NOMO-1 (cell line): Measurements from ENCODE around the gene EPN3.

Experiments
- DNase-seq, 2 experiments: peaks; one replicate each; lab custom pipeline; 2025; ENCODE audit not compliant: unreplicated experiment in 2 of 2; lab: John Stamatoyannopoulos, UW

EPN3 gene

DNA sequence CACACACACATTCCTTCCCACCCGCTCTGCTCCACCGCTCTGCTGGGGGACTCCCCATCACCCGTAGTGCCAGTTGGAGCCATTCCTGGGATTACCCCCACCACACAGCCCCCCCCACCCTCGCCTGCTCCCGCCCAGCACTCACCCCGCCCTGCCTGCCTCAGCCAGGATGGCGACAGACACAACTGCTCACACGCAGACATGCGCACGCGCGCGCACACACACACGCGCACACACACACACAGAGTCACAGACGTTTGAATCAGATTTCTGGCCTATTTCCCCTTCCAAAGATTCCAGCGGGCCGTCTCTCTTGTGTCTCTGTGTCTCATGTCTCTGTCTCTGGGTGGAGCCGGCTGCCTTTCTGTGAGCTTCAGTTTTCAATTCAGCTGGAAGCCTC lies 32.4 kb downstream of the EPN3 start:
- no peak for DNase-seq

DNA sequence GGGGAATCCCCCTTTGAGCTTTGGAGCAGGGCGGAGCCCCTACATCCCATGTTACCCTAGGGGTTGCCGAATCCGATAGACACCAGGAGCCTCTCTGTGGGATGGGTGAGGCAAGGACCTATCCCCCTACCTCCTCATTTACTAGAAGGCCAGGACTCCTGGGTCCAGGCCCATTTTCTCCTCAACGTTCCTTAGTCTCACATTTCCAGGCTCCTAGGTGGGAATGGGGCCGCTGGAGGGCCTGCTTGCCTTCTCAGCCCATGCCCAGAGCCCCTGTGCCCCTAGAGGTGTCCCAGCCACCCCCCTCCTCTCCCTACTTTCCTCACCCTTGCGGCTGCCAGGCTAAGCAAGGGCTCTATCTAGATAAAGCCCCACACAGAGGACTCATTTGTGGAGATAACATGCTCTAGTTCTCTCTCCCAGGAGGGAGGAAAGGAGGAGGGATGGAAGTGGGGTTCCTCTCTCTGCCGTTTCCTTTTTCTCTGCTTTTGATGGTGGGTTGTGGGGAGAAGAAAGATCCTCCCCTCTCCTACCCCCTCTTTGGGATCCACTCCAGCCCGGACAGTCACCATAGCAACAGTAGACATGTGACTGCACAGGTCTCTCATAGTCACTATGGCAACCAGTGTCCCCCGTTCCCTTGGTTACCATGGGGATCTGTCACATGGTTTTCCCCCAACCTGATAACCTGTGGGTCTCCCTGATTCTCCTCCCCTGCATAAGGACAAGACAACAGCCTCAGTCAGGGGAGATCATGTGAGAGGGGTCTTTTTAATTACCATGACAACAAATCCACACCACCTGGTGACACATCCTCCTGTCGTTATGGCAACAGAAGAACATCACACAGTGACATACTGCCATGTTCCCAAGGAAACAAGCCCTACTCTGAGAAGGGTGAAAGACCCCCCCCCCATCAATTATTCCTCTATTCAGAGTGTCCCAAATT lies 33.1 kb downstream of the EPN3 start:
- DNase-seq: no peak

DNA sequence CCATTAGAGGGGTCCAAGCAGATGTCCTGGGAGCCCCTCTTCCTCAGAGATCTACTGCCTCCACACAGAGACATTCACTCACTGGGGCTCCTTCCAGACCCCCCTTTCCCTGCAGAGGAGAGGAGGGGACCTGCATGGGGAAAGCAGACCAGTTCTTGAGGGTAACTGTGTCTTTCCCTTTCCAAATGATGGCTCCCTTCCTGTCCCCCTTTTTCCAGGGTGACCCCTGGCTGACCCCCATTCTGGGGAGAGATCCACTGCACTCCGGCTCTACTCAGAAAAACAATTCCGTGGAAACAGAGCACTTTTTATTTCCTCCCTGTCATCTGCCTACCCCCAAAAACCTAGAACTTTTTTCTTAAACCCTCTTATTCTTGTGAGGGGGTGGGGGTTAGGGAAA lies 34.4 kb downstream of the EPN3 start:
- no peak for DNase-seq

DNA sequence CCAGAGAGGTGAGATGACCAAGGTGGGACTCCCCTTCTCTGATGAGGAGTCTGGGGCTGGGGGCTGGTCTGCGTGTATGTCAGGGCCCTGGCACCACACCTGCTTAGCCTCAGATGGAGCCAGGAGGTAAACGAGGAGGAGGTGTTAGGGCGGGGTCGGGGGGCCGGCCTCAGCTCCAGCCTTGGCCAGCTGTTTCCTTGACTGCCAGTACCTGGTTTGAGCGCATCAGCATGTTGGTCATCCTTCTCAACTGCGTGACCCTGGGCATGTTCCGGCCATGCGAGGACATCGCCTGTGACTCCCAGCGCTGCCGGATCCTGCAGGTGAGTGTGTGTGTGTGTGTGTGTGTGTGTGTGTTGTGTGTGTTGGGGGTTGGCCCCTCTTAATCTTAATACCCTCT lies 36.1 kb downstream of the EPN3 start:
- no peak for DNase-seq

DNA sequence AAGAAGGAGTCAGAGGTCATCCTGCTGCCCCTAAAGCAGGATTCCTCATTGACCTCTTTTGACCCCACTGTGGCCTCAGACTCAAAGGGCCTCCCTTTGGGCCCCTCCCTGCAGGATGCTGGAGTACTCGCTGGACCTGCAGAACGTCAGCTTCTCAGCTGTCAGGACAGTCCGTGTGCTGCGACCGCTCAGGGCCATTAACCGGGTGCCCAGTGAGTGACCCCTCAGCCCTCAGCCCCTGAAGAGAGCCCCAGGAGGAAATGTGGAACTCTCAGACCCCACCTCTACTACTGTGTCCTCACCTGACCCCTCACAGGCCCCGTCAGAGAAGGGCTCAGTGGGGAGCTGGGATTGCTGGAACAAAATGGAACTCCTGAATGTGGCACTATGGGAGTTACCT lies 37.1 kb downstream of the EPN3 start:
- DNase-seq: no peak

DNA sequence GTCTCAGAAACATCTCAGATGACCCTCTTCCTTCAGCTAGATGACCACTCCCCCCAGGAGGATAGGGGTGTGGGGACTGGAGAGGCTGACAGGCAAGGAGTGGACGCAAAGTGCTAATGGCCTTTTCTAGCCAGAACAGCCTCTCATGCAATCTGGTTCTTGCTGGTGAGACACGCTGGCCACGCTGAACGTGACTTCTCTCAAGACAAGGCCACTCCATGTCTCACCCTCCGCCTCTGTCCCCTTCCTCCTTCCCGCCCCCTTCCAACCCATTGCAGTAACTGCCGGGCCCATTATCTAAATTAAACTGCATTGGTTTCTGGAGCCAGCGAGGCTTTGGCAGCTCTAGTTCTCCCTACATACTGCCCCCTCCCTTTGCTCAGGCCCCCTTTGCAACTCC lies 37.5 kb downstream of the EPN3 start:
- no peak for DNase-seq

DNA sequence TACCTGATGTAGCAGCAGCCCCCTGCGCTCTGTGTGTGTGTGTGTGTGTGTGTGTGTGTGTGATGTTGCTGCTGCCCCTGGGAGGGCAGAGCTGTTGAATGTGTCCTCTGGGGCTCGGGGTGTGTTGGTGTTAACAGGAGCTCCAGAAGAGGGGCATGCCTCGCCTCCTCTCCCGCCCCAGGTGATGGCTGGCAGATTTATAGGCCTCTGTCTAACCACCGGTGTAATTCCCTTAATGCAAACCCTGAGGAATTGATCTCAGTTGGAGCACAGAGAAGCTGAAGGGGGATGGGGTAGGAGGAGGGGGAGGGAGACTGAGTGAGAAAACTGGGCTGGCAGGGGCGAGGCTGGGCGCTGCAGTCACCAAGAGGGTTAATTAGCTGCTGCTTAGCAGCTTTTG lies 38.0 kb downstream of the EPN3 start:
- no peak for DNase-seq

DNA sequence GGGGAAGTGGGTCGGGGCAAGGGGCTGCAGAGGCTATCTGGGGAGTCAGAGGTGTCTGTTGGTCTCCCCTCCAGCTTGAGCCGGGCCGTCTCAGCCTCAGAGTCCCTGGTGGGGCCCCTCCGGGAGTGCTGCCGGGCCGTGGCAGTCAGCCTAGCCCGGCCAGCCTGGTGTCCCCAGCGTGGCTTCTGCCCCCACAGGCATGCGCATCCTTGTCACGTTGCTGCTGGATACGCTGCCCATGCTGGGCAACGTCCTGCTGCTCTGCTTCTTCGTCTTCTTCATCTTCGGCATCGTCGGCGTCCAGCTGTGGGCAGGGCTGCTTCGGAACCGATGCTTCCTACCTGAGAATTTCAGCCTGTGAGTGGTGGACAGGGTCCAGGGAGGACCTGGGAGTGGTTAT lies 39.1 kb downstream of the EPN3 start:
- no peak for DNase-seq

DNA sequence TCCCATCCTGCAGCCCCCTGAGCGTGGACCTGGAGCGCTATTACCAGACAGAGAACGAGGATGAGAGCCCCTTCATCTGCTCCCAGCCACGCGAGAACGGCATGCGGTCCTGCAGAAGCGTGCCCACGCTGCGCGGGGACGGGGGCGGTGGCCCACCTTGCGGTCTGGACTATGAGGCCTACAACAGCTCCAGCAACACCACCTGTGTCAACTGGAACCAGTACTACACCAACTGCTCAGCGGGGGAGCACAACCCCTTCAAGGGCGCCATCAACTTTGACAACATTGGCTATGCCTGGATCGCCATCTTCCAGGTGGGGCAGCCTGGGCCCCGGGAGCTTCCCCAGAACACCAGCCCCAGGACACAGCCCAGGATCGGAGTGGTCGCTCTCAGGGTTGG lies 40.0 kb downstream of the EPN3 start:
- DNase-seq: no peak

DNA sequence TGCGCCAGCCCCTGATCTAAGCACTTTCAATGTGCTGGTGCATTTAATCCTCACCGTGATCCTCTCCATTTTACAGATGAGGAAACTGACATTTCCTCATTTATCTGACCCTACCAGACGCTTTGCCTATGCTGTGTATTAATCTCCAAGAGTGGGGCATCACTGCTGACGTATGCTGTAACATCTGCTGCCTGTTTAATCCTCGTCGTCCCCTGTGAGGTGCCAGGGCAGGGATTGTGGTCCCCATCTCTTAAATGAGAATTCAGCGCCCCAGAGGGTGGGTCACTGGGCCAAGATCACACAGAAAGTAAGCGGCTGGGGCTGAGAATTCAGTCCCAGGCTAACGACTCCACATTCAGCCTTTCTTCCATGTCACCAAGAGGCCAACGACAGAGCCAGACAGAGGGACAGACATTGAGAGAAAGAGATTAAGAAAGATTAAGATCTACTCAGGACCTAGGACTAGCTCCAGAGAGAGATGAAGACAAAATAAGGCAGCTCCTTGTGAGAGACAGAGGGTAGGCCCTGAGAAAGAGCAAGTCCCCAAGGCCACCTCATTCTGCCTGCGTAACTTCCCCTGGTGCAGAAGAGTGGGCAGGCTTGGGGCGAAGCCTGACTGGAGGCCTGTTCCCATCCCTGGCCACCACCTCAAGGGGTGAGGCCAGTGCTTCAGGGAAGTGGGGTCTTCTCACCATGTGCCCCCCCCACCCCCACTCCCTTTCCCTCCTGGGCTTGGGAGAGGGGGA lies 41.5 kb downstream of the EPN3 start:
- DNase-seq: no peak

DNA sequence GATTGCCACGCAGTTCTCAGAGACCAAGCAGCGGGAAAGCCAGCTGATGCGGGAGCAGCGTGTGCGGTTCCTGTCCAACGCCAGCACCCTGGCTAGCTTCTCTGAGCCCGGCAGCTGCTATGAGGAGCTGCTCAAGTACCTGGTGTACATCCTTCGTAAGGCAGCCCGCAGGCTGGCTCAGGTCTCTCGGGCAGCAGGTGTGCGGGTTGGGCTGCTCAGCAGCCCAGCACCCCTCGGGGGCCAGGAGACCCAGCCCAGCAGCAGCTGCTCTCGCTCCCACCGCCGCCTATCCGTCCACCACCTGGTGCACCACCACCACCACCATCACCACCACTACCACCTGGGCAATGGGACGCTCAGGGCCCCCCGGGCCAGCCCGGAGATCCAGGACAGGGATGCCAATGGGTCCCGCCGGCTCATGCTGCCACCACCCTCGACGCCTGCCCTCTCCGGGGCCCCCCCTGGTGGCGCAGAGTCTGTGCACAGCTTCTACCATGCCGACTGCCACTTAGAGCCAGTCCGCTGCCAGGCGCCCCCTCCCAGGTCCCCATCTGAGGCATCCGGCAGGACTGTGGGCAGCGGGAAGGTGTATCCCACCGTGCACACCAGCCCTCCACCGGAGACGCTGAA lies 43.2 kb downstream of the EPN3 start:
- DNase-seq: no peak

DNA sequence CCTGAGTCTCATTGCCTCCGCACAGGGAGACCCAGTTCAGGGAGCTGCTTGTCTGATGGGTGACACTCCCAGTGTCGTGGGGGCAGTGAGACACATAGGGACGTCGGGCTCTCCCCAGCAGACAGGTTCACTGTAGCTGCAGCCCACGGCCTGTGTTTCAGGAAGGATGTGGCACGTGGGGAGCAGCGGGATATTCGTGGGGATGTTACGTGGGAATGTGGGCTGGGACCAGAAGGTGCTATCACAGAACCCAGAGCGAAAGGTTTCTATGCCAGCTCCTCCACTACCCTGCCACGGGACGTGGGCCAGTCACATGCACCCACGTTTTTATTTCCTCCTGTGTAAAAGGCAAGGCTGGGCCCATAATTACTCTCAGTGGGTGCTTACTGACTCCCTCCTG lies 44.3 kb downstream of the EPN3 start:
- no peak for DNase-seq

DNA sequence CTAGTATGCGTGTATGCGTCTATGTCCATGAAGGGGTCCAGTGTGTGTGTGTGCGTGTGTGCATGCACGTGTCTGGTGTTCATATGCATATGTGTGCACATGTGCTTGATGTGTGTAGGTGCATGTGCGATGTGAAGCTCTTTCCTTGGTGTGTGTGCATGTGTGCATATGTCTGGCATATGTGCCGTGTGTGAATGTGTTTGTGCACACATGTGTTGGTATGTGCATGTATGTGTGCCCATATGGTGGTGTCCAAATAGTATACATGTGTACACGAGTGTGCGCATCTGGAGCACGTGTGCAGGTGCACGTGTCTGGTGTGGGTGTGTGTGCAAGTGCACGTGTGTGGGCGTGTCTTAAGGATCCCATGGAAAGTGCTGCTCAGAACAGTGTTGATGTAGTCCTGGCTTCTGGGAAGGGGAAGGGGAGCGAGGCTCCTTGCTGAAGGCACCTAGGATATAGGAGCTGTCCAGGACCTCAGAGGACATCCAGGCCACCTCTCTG lies 45.0 kb downstream of the EPN3 start:
- DNase-seq: no peak

DNA sequence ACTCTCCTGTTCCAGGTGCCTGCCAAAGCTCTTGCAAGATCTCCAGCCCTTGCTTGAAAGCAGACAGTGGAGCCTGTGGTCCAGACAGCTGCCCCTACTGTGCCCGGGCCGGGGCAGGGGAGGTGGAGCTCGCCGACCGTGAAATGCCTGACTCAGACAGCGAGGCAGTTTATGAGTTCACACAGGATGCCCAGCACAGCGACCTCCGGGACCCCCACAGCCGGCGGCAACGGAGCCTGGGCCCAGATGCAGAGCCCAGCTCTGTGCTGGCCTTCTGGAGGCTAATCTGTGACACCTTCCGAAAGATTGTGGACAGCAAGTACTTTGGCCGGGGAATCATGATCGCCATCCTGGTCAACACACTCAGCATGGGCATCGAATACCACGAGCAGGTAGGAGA lies 45.6 kb downstream of the EPN3 start:
- no peak for DNase-seq

DNA sequence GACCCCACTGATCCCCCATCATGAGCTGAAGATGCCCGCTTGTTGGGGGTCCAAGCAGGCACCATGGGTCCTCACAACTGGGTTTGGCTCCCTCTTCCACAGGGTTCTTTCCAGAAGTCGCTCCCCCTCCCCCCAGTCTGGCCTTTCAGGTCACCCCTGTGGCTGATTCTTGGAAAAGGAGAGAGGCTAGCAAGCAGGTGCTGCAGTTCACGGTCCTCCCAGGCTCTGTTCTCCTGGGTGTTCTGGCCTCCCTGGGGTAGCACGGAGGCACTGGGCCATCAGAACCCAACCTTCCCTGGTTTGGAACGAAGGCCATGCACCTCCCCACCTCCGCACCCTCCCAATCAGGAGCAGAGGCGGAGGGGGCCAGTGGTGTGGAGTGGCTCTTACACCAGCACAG lies 46.9 kb downstream of the EPN3 start:
- no peak for DNase-seq

DNA sequence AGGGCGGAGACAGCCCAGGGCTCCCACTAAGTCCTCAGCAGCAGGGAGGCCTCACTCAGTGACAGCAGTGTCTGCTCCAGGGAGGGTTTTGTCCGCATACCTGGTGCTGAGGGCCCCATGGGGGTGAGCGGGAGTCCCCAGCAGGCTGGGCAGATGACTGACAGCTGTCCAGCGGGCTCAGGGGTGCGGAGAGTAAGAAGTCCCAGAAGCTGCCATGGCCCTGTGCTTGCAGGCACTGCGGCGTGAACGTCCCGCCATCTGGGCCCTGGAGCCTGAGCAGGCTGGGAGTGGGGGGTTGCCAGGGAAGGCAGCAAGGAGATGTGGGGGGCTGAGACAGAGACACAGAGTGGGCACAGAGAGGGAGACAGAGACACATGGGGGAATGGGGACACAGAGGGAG lies 48.1 kb downstream of the EPN3 start:
- DNase-seq: no peak

DNA sequence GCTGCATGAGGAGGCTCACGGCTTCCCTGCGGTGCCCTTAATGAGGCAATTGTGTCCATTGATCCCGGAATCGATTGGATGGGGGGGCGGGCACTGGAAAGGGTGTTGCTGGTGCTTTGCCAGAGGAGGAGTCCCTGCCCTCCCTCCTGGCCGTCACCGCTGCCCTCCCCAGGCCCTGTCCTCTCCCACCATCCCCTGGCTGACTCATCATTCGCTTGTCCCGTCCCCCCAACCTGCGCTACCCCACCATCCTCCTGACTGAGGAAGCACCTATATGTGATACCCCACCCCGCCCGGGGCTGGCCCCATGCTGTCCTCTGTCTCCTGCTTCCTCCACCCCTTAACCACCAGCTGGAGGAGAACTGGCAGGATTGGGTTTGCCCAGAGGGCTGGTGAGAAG lies 48.8 kb downstream of the EPN3 start:
- DNase-seq: no peak

DNA sequence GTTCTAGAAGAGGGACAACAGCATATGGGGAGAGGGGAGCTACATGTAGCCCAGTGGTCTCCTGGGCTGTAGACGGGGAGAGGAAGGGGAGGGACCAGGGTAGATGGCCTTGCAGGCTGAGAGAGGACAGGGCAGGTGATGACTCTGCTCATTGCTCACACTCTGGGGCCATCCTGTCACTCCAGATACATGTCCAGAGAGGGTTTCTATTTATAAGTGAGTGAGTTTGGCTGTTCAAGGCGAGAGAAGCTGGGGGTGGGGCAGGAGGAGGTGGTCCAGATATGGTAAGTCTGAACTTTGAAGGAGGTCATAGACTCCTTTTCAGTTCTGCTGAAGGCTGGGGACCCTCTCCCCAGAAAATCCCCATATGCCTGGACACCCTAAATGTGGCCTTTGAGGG lies 50.2 kb downstream of the EPN3 start:
- no peak for DNase-seq

DNA sequence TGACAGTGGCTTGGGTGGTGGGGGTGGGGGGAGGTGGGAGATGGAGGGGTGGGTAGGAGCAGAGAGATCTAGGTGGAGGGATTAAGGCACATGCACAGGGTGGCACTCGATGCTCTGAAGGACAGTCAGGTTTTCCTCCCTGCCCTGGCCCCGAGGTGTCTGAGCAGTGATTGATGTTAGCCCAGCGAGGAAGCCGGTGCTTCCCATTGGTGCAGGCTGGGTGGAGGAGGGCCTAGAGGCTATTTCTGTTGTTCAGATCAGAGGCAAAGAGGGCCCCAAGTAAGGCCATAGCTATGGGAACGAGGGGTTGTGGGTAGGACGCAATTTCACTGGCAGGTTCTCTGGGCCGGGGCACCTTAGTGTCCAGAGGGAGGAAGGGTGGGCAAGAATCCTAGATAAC lies 51.1 kb downstream of the EPN3 start:
- no peak for DNase-seq

DNA sequence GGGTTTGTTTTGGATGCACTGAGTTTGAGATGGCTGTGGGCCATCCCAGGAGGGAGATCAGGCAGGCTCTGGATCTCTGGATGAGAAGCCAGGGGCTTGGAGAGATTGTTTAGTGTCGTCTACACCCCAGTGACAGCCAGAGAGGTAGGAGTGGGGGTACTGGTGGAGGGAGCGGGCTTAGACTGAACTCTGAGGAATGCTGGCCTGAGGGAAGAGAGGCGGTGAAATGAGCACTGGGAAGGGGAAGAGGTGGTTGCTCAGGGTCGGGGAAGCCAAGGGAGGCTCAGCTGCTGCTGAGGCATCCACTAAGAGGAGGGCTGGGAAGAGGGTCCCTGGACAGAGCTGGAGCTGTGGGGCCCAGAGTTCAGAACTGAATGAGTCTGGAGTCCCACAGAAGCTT lies 51.6 kb downstream of the EPN3 start:
- no peak for DNase-seq

DNA sequence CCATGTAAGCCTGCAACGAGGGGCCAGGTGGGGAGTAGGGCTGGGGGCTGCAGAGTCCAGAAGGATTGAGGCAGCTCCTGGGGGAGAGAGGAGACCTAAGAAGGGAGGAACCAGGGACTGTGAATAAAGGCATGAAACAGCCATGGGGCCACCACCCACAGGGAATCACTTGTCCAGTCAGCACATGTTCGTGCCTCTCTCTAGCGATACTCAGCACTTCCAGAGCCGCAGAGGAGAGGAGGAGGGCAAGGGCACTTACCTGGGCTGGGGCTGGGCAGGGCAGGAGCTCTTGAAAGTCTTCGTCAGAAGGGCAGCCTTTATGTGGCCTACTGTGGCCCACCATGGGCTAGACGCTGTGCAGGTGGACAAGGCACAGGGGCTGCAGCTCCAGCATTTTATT lies 52.2 kb downstream of the EPN3 start:
- DNase-seq: no peak

DNA sequence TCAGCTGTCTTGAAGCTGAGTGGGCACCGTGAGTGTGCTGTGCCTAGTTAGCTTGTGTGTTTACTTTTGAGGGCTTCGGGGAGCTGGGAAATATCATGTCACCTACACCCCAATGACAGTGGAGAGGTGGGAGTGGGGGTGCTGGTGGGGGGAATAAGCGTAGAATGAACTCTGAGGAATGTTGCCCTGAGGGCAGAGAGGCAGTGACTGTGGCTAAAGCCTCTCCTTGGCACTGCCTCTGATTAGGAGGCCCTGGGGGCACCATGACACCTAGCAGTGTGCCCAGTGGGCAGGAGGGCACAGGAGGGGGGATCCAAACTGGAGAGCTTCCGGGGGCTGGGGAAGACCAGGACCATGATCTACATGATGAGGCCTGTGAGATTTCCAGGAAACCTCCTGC lies 52.8 kb downstream of the EPN3 start:
- no peak for DNase-seq
